Effector memory CD4-positive, alpha-beta T cell (primary cell): ENCODE measurements around the gene TEX52.
A peak's percentile ranks its signal among the peaks of the same experiment; 100 is the strongest.

ENCODE experiments used
- DNase-seq, 3 donors: peaks; one replicate each; pipeline ENCODE4 v3.0.0-alpha.2; 2020
- H3K27ac ChIP-seq: 2 replicates; pipeline ENCODE4 v1.7.0; 2013; ENCODE audit warnings: mild to moderate bottlenecking, low read length, moderate library complexity; ENCODE audit not compliant: insufficient read depth, poor library complexity, severe bottlenecking
- H3K27me3 ChIP-seq: replicated peaks from 2 replicates; pipeline ENCODE4 v1.7.0; 2013; ENCODE audit warnings: mild to moderate bottlenecking, low read length; ENCODE audit not compliant: insufficient read depth, control insufficient read depth, poor library complexity, severe bottlenecking
- H3K36me3 ChIP-seq: 2 replicates; pipeline ENCODE4 v1.7.0; 2013; ENCODE audit warnings: mild to moderate bottlenecking, low read length, moderate library complexity; ENCODE audit not compliant: control insufficient read depth, insufficient read depth
- H3K4me1 ChIP-seq: 2 replicates; pipeline ENCODE4 v1.7.0; 2013; ENCODE audit warnings: low read length, mild to moderate bottlenecking; ENCODE audit not compliant: control insufficient read depth, insufficient read depth, poor library complexity, severe bottlenecking
- H3K4me3 ChIP-seq: 2 replicates; pipeline ENCODE4 v1.7.0; 2013; ENCODE audit warnings: low read length, low read depth, mild to moderate bottlenecking; ENCODE audit not compliant: insufficient read depth, poor library complexity, severe bottlenecking
- H3K9me3 ChIP-seq: 2 replicates; pipeline ENCODE4 v1.7.0; 2013; ENCODE audit warnings: mild to moderate bottlenecking, low read length, moderate library complexity; ENCODE audit not compliant: control insufficient read depth
- total RNA-seq, 3 donors: gene quantifications; one replicate each; lab custom pipeline; 2026; lab: John Stamatoyannopoulos, UW

The TEX52 gene
- 0 reads per million in 3 donors for total RNA-seq

DNA sequence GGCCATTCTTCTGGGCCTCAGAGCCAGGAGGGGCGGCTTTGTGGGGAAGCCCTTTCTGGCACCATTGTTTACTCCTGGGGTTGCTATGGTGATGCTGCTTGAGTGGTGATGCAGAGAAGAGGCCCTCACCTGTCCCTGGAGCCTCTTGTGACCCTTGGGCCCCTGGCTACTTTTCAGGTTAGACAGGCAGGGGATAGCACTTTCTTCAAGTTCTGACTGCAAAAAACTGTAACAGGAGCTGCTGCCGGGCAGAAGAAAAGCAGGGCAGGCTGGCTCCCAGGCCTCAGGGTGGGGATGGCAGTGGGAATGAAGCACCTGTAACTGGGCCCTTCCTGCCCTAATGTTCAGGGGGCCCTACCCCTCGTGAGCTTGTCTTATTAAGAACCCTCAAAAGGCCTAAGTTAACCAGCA is at the start of gene TEX52:
Gene TEX52 (minus strand): TSS at position 19 of the 411 bp plus-strand sequence. CDS start 13 bp downstream, at position 6.
- Histone ChIP-seq H3K27me3 (no peaks in the 10 kb centered on the region), H3K36me3 (peaks cover 10% of the 10 kb centered on the region), H3K4me3 (no peak within 1 kb of the TSS), H3K27ac (no peak within 1 kb of the TSS), H3K9me3 (no peaks in the 10 kb centered on the region), H3K4me1 (no peaks in the 10 kb centered on the region)
- DNase-seq: no peak

DNA sequence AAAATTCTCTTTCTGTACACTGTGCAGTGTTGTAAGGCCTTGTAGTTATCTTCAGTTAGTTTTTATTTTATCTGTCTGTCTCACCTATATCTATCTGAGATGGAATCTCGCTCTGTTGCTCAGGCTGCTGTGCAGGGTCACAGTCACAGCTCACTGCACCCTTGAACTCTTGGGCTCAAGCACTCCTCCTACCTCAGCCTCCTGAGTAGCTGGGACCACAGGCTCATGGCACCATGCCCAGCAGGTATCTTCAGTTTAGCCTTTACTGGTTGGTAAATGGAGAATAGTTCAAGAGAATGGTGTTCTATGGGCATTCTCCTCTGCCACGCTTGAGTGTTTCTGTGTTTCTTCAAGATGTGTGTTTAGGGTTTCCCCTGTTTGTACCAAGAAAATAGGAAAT is 47.4 kb upstream of the TEX52 start:
- Histone ChIP-seq H3K27me3 (no peaks in the 10 kb centered on the region), H3K4me3 (no peak overlapping the region), H3K4me1 (no peaks in the 10 kb centered on the region), H3K27ac (no peak overlapping the region), H3K36me3 (no peaks in the 10 kb centered on the region), H3K9me3 (no peaks in the 10 kb centered on the region)
- no peak for DNase-seq

DNA sequence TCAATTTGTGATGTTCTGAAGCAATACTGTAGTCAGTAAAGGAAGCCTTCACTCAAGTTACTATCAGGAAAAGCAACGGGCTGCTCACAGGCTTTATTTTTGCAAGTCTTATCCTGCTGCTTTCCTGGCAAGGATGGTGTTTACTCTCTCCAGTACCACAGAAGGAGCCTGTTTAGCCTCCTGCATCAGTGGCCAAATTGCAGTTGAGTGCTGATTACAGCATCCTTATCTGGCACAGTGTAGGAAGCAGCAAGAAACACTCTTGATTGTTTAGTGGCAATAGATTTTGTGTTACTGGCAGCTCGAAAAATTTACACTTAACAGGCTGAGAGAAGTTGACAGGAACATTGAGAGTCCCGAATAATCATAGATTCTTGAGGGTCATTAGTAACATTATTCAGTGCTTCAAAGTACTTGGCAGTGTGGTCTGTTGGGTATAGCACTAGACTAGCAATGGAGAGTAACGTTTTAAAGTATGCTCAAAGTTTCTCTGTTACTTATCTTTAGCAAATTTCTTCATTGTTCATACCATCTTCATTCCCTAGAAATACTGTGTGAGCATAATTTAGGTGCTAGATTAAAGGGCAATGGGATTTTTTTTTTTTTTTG is 45.5 kb upstream of the TEX52 start:
- no peaks in the 10 kb centered on the region for H3K36me3 ChIP-seq
- DNase-seq: no peak
- H3K9me3 ChIP-seq: no peaks in the 10 kb centered on the region
- no peaks in the 10 kb centered on the region for H3K27me3 ChIP-seq
- no peaks in the 10 kb centered on the region for H3K4me1 ChIP-seq
- H3K27ac ChIP-seq: no peak overlapping the region
- H3K4me3 ChIP-seq: no peak overlapping the region

GRCh38 chr12:2900642-2901041 is 43.8 kb upstream of the TEX52 start:
- no peaks in the 10 kb centered on the region for H3K27me3 ChIP-seq
- no peak overlapping the region for H3K4me3 ChIP-seq
- no peak for DNase-seq
- no peaks in the 10 kb centered on the region for H3K4me1 ChIP-seq
- no peaks in the 10 kb centered on the region for H3K9me3 ChIP-seq
- H3K27ac ChIP-seq: no peak overlapping the region
- H3K36me3 ChIP-seq: no peaks in the 10 kb centered on the region

DNA sequence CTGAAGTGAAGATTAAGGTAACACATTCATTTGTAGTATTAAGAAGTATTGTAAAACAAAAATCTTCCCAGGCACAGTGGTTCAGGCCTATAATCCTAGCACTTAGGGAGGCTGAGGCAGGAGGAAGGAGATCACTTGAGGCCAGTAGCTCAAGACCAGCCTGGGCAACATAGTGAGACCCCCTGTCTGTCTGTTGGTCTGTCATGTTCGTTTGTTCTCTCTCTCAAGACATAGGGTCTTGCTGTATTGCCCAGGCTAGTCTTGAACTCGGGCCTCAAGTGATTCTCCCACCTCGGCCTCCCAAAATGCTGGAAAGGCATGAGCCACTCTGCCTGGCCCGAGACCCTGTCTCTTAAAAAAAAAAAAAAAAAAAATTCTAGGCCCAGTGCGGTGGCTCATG is 40.6 kb upstream of the TEX52 start:
- H3K4me1 ChIP-seq: no peaks in the 10 kb centered on the region
- H3K27me3 ChIP-seq: no peaks in the 10 kb centered on the region
- DNase-seq: no peak
- H3K27ac ChIP-seq: no peak overlapping the region
- H3K36me3 ChIP-seq: no peaks in the 10 kb centered on the region
- no peaks in the 10 kb centered on the region for H3K9me3 ChIP-seq
- no peak overlapping the region for H3K4me3 ChIP-seq

DNA sequence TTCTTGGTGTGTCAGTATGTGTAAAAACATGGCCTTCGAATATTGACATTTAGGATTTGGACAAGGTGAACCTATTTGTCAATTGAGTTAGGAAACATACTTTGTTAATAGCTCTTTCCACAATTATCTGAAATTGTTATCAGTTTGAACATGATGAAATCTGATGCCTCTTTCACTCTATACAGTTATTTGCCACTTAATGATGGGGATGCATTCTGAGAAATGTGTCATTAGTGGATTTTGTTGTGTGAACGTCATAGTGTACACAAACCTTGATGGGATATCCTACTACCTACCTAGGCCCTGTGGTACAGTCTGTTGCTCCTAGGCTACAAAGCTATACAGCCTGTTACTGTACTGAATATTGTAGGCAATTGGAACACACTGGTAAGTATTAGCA is 38.7 kb upstream of the TEX52 start:
- no peak overlapping the region for H3K27ac ChIP-seq
- no peaks in the 10 kb centered on the region for H3K36me3 ChIP-seq
- peaks cover 7% of the 10 kb centered on the region for H3K4me1 ChIP-seq
- H3K4me3 ChIP-seq: no peak overlapping the region
- no peaks in the 10 kb centered on the region for H3K9me3 ChIP-seq
- DNase-seq: no peak
- no peaks in the 10 kb centered on the region for H3K27me3 ChIP-seq

DNA sequence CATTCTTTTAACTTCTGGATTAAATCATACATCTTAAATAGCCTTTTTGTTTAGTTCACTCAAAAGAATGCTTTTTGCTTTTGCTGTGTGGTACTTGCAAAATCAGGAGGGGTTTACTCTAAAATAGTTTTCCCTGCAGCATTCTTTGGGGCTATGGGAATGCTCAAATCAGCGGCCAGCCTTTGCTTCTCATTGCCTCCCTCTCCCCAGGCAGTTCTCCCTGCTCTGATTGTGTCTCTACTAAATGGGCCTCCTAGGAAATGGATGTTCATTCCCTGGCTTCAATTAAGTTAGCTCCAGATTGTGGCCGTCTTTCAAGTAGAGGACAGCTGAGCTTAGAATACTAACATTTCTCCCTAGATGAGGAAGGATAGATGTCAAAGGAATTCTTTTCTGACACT is 38.2 kb upstream of the TEX52 start:
- Histone ChIP-seq H3K36me3 (no peaks in the 10 kb centered on the region), H3K4me3 (no peak overlapping the region), H3K9me3 (no peaks in the 10 kb centered on the region), H3K27ac (no peak overlapping the region), H3K4me1 (peaks cover 7% of the 10 kb centered on the region), H3K27me3 (no peaks in the 10 kb centered on the region)
- no peak for DNase-seq

- H3K9me3 ChIP-seq: no peaks in the 10 kb centered on the region
- H3K36me3 ChIP-seq: no peaks in the 10 kb centered on the region
- H3K4me1 ChIP-seq: peaks cover 7% of the 10 kb centered on the region
- no peaks in the 10 kb centered on the region for H3K27me3 ChIP-seq
- DNase-seq: no peak
- no peak overlapping the region for H3K27ac ChIP-seq
- H3K4me3 ChIP-seq: no peak overlapping the region
Measured at GRCh38 chr12:2893007-2893406, 36.2 kb upstream of the TEX52 start.

GRCh38 chr12:2892246-2892645 is 35.4 kb upstream of the TEX52 start:
- Histone ChIP-seq H3K9me3 (no peaks in the 10 kb centered on the region), H3K27me3 (no peaks in the 10 kb centered on the region), H3K36me3 (no peaks in the 10 kb centered on the region), H3K4me1 (peaks cover 7% of the 10 kb centered on the region), H3K4me3 (no peak overlapping the region), H3K27ac (no peak overlapping the region)
- no peak for DNase-seq

- no peaks in the 10 kb centered on the region for H3K36me3 ChIP-seq
Measured at GRCh38 chr12:2891240-2892053, 34.6 kb upstream of the TEX52 start.

More at GRCh38 chr12:2891240-2892053, 34.6 kb upstream of the TEX52 start:
- peak in 1 of 3 donors; percentile 6 for DNase-seq
- no peaks in the 10 kb centered on the region for H3K9me3 ChIP-seq
- H3K27ac ChIP-seq: peak overlapping the region; percentile 87
- H3K4me3 ChIP-seq: peak overlapping the region; percentile 94
- peaks cover 7% of the 10 kb centered on the region for H3K4me1 ChIP-seq
- H3K27me3 ChIP-seq: no peaks in the 10 kb centered on the region
